Stimulated activated CD8-positive, alpha-beta memory T cell treated with anti-CD3 and anti-CD28 coated beads, Interleukin-2, amount 100 ng/mL, for 1 hour (primary cell): ENCODE results near the gene FAM83D.

ENCODE experiments used
- DNase-seq, 2 donors: peaks; one replicate each; pipeline ENCODE4 v3.0.0-alpha.2; 2020; ENCODE audit warnings: low read depth in 2 of 2

Gene FAM83D

GRCh38 chr20:38895098-38895949 lies 30.9 kb upstream of the FAM83D start:
- no peak for DNase-seq

GRCh38 chr20:38896009-38896594 lies 30.1 kb upstream of the FAM83D start:
- no peak for DNase-seq

GRCh38 chr20:38897267-38897666 lies 28.9 kb upstream of the FAM83D start:
- no peak for DNase-seq

GRCh38 chr20:38900606-38901005 lies 25.6 kb upstream of the FAM83D start:
- no peak for DNase-seq

- no peak for DNase-seq
Measured at GRCh38 chr20:38902601-38903000, 23.6 kb upstream of the FAM83D start.

- DNase-seq: no peak
Measured at GRCh38 chr20:38903335-38903734, 22.9 kb upstream of the FAM83D start.

- DNase-seq: no peak
Measured at GRCh38 chr20:38905375-38905774, 20.8 kb upstream of the FAM83D start.

GRCh38 chr20:38907918-38908677 lies 18.1 kb upstream of the FAM83D start:
- DNase-seq: no peak

GRCh38 chr20:38915355-38915754 lies 10.9 kb upstream of the FAM83D start:
- no peak for DNase-seq

- DNase-seq: no peak
Measured at GRCh38 chr20:38917657-38918056, 8.6 kb upstream of the FAM83D start.

GRCh38 chr20:38918172-38918571 lies 8.0 kb upstream of the FAM83D start:
- no peak for DNase-seq

GRCh38 chr20:38919683-38920082 lies 6.5 kb upstream of the FAM83D start:
- no peak for DNase-seq

GRCh38 chr20:38920411-38920810 lies 5.8 kb upstream of the FAM83D start:
- DNase-seq: no peak

GRCh38 chr20:38920851-38921250 lies 5.4 kb upstream of the FAM83D start:
- DNase-seq: no peak

GRCh38 chr20:38924718-38925117 lies 1.5 kb upstream of the FAM83D start:
- DNase-seq: no peak

GRCh38 chr20:38926934-38927616 lies 858 bp downstream of the FAM83D start:
- DNase-seq: no peak

- DNase-seq: no peak
Measured at GRCh38 chr20:38927902-38928578, 1.8 kb downstream of the FAM83D start.

- DNase-seq: no peak
Measured at GRCh38 chr20:38930242-38930569, 4.0 kb downstream of the FAM83D start.

- no peak for DNase-seq
Measured at GRCh38 chr20:38931984-38932383, 5.8 kb downstream of the FAM83D start.

GRCh38 chr20:38932457-38933120 lies 6.4 kb downstream of the FAM83D start:
- no peak for DNase-seq

- no peak for DNase-seq
Measured at GRCh38 chr20:38934530-38934929, 8.3 kb downstream of the FAM83D start.
